ENCODE data around the gene CITED4.

- no peak for TF ChIP-seq POLR2AphosphoS5 (IDR thresholded peaks at IDR 0.05; ENCODE audit: low read depth, low read length)
- TF ChIP-seq TAF1 (IDR thresholded peaks at IDR 0.05; ENCODE audit: borderline replicate concordance, insufficient read depth, low read length) = no peak
- no peak for TF ChIP-seq REST (IDR thresholded peaks at IDR 0.05; ENCODE audit: insufficient read depth in 1 of 2, low read depth in 2 of 2, low read length in 2 of 2)
Measured at GRCh38 chr1:40903106-40903505, 40.9 kb upstream of the CITED4 start.
